Esophagus squamous epithelium (tissue), 4 donors: ENCODE measurements around the gene LNX2.

ENCODE experiments used
- CTCF ChIP-seq, 6 experiments: fragments of 450-650 bp in 4 of 6; fragments of 200-600 bp in 2 of 6; sonication (generic) in 2 of 6; IDR thresholded peaks; one replicate each; pipeline ENCODE4 v1.5.1; 2016 to 2019; ENCODE audit warnings: antibody characterized with exemption in 6 of 6, mild to moderate bottlenecking in 4 of 6, moderate library complexity in 4 of 6
- POLR2A ChIP-seq, 4 donors: fragments of 450-650 bp; IDR thresholded peaks; one replicate each; pipeline ENCODE4 v1.6.1; 2017; ENCODE audit warnings: antibody characterized with exemption in 4 of 4, mild to moderate bottlenecking in 4 of 4, moderate library complexity in 3 of 4

GRCh38 chr13:27569405-27569804, 50.9 kb downstream of the LNX2 start:
- TF ChIP-seq CTCF (IDR thresholded peaks at IDR 0.05): no peak
- no peak for TF ChIP-seq POLR2A (IDR thresholded peaks at IDR 0.05)
